Type B pancreatic cell (in vitro differentiated cells): ENCODE data around the gene DGKI. TPM values are rescaled to one million over a fixed set of nuclear protein-coding genes. Genes with fewer than 3 reads are reported as not detected.

Experiments used
- DNase-seq: peaks from one replicate; pipeline ENCODE4 v3.0.0; 2021; ENCODE audit warnings: mixed read lengths; ENCODE audit not compliant: unreplicated experiment; ENCODE audit errors: extremely low spot score
- H3K27ac Mint-ChIP-seq: 2 replicates; pipeline ENCODE4 v1.8.0; 2021; ENCODE audit warnings: mild to moderate bottlenecking, mixed read lengths
- H3K27me3 Mint-ChIP-seq: 2 replicates; pipeline ENCODE4 v1.8.0; 2021; ENCODE audit warnings: mixed read lengths
- H3K36me3 Mint-ChIP-seq: 2 replicates; pipeline ENCODE4 v1.8.0; 2021; ENCODE audit warnings: mixed read lengths
- H3K4me1 Mint-ChIP-seq: one replicate; pipeline ENCODE4 v1.8.0; 2021; ENCODE audit warnings: mixed read lengths; ENCODE audit not compliant: unreplicated experiment
- H3K4me3 Mint-ChIP-seq: 2 replicates; pipeline ENCODE4 v1.8.0; 2021; ENCODE audit warnings: mild to moderate bottlenecking, mixed read lengths
- H3K9me3 Mint-ChIP-seq: 2 replicates; pipeline ENCODE4 v1.8.0; 2021; ENCODE audit warnings: mixed read lengths
- total RNA-seq: library from RNA; stranded (reverse); gene quantifications from 2 replicates; pipeline ENCODE4 v1.2.1, GENCODE V29; 2021; ENCODE audit warnings: low replicate concordance
- TF ChIP-seq, protein P1 (sequence below): fragments of 200-600 bp; sonication (generic); conservative IDR thresholded peaks from 2 replicates; pipeline ENCODE4 v1.5.0; 2021; ENCODE audit warnings: antibody characterized with exemption, mild to moderate bottlenecking

The DGKI gene
- total RNA-seq, 1 donor from 2014 or later, result 2.8 TPM

GRCh38 chr7:137603043-137603442 is 243.7 kb downstream of the DGKI start:
- no peak for DNase-seq
- TF ChIP-seq, protein P1, sequence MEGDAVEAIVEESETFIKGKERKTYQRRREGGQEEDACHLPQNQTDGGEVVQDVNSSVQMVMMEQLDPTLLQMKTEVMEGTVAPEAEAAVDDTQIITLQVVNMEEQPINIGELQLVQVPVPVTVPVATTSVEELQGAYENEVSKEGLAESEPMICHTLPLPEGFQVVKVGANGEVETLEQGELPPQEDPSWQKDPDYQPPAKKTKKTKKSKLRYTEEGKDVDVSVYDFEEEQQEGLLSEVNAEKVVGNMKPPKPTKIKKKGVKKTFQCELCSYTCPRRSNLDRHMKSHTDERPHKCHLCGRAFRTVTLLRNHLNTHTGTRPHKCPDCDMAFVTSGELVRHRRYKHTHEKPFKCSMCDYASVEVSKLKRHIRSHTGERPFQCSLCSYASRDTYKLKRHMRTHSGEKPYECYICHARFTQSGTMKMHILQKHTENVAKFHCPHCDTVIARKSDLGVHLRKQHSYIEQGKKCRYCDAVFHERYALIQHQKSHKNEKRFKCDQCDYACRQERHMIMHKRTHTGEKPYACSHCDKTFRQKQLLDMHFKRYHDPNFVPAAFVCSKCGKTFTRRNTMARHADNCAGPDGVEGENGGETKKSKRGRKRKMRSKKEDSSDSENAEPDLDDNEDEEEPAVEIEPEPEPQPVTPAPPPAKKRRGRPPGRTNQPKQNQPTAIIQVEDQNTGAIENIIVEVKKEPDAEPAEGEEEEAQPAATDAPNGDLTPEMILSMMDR, result no peak
- Mint-ChIP-seq H3K27ac (no peak overlapping the region), H3K4me3 (no peak overlapping the region), H3K9me3 (no peaks in the 10 kb centered on the region), H3K36me3 (no peaks in the 10 kb centered on the region), H3K4me1 (no peaks in the 10 kb centered on the region), H3K27me3 (peaks cover 4% of the 10 kb centered on the region)

- Mint-ChIP-seq H3K27me3 (peaks cover 4% of the 10 kb centered on the region), H3K27ac (no peak overlapping the region), H3K9me3 (no peaks in the 10 kb centered on the region), H3K4me3 (no peak overlapping the region), H3K36me3 (no peaks in the 10 kb centered on the region), H3K4me1 (no peaks in the 10 kb centered on the region)
- TF ChIP-seq, protein P1, result no peak
- no peak for DNase-seq
Measured at GRCh38 chr7:137601642-137602041, 245.1 kb downstream of the DGKI start.

- Mint-ChIP-seq H3K36me3 (no peaks in the 10 kb centered on the region), H3K9me3 (no peaks in the 10 kb centered on the region), H3K4me3 (no peak overlapping the region), H3K4me1 (no peaks in the 10 kb centered on the region), H3K27me3 (no peaks in the 10 kb centered on the region), H3K27ac (no peak overlapping the region)
- no peak for DNase-seq
- TF ChIP-seq, protein P1, result no peak
Measured at GRCh38 chr7:137597856-137598255, 248.9 kb downstream of the DGKI start.

DNA sequence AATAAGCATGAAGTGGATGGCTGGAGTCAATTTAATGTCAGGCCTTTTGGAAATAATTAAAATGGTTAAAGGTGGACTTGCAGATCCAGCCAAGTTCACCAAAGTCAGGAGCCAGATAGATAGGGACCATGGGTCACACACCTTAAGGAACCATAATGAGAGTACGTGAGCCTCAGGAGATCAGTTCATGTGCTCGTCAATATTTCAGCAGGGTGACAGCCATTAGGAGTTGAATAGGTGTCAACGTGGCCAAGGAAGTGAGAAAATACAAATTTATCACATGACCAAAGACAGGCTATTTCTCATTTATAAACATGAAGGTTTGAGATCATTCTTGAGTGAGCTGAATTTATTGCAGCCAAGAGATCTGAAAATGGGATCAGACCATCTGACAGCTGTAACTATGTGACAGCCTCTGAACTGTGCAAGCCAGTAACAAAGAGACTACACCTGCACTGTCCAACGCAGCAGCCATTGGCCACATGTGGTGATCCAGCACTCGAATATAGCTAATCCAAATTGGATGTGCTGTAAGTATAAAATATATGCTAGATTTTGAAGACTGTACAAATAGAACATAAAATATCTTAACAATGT is 253.6 kb downstream of the DGKI start:
- no peaks in the 10 kb centered on the region for H3K36me3 Mint-ChIP-seq
- H3K4me1 Mint-ChIP-seq, result peaks cover 14% of the 10 kb centered on the region
- H3K9me3 Mint-ChIP-seq, result no peaks in the 10 kb centered on the region

DNA sequence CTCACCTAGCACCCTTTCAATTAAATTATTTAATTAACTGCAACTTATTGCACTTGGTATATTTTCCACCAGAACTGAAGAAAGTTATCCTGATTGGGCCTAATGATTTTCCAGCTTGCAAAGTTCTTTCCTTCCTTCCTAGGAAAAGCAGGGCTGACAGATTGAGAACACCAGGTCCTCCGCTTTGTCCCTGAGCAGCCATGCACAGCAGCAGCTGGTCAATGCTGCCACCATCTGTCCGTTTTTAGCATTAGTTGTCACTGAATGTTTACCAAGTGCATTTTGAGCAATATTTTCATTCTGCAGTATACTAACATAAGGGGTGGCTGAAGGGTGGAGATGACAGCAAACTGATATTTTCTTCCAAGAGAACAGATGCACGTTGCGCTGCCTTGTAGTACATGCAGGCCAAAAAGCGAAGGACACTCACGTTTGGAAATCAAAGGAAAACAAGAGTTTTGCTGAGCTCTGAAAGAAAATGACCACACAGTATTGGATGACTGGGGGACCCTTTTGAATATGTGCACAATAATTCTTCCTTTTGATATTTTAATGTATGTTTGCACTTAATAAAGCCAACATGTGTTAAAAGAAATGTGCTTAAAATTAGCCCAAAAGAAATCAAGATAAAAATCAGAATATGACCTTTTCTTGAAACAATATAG is 254.4 kb downstream of the DGKI start:
- DNase-seq, result no peak
- no peaks in the 10 kb centered on the region for H3K9me3 Mint-ChIP-seq
- no peaks in the 10 kb centered on the region for H3K36me3 Mint-ChIP-seq
- H3K4me1 Mint-ChIP-seq, result peaks cover 14% of the 10 kb centered on the region
- no peak overlapping the region for H3K27ac Mint-ChIP-seq
- TF ChIP-seq, protein P1, result peak; percentile 95
- H3K4me3 Mint-ChIP-seq, result no peak overlapping the region
- no peaks in the 10 kb centered on the region for H3K27me3 Mint-ChIP-seq

More for the DNA sequence above, 253.6 kb downstream of the DGKI start:
- DNase-seq, result no peak
- H3K27ac Mint-ChIP-seq, result no peak overlapping the region
- no peaks in the 10 kb centered on the region for H3K27me3 Mint-ChIP-seq
- TF ChIP-seq, protein P1, result no peak
- H3K4me3 Mint-ChIP-seq, result no peak overlapping the region
